GM12878 (cell line): ENCODE results near the gene VTI1A. TPM values are rescaled to one million over a fixed set of nuclear protein-coding genes. Genes with fewer than 3 reads are reported as not detected.

Source experiments
- ATAC-seq: fragments of 200-7000 bp; cut with Tn5 transposase; 3 replicates; pipeline ENCODE4 v1.9.1; 2020; ENCODE audit warnings: mild to moderate bottlenecking, moderate library complexity
- BruUV-seq: library from RNA; stranded (reverse); fragments of 400-500 nt; replicated peaks from 2 replicates; lab custom pipeline; 2021; lab: Mats Ljungman, UMichigan
- CTCF ChIA-PET: fragments of 300-600 bp; sonication (Branson Sonifier 250); formaldehyde crosslinking; extraction: SDS; loops from one replicate; lab custom pipeline; 2021; ENCODE audit warnings: inconsistent platforms; lab: Yijun Ruan, JAX
- POLR2A ChIA-PET: fragments of 350-600 bp; formaldehyde crosslinking; extraction: SDS; loops from one replicate; lab custom pipeline; 2021; ENCODE audit warnings: inconsistent platforms; lab: Charles Lee
- RAD21 ChIA-PET: fragments of 300-600 bp; sonication (Branson Sonifier 250); formaldehyde crosslinking; loops from one replicate; lab custom pipeline; 2023; ENCODE audit warnings: antibody characterized with exemption; ENCODE audit not compliant: unreplicated experiment; lab: Charles Lee
- SMC1A ChIA-PET: fragments of 300-600 bp; sonication (Branson Sonifier 250); formaldehyde crosslinking; loops from one replicate; lab custom pipeline; 2023; ENCODE audit not compliant: unreplicated experiment, uncharacterized antibody; lab: Charles Lee
- DNase-seq: peaks from one replicate; pipeline ENCODE4 v3.0.0-alpha.2; 2011; ENCODE audit warnings: low read depth, low spot score
- FAIRE-seq: peaks from 3 replicates; lab custom pipeline; 2011; peaks lifted over from hg19 to GRCh38; lab: Jason Lieb, UNC
- H2AFZ ChIP-seq: 2 replicates; pipeline ENCODE4 v1.6.0; 2011; ENCODE audit warnings: low read depth, low read length, control low read depth; ENCODE audit not compliant: control insufficient read depth
- H3K27ac ChIP-seq: 2 replicates; pipeline ENCODE4 v1.5.1; 2011; ENCODE audit warnings: control low read depth; ENCODE audit not compliant: control insufficient read depth, insufficient read depth
- H3K27me3 ChIP-seq, 2 experiments: replicated peaks in 1 of 2; 2 replicates each; pipeline versions ENCODE4 v1.6.0 to v1.6.1; 2011; ENCODE audit warnings: low read length in 1 of 2; ENCODE audit not compliant: control insufficient read depth in 2 of 2, insufficient read depth in 2 of 2
- H3K36me3 ChIP-seq, 2 experiments: 2 replicates each; pipeline ENCODE4 v1.5.1; 2011; ENCODE audit warnings: low read length in 1 of 2; ENCODE audit not compliant: control insufficient read depth in 2 of 2, insufficient read depth in 2 of 2
- H3K4me1 ChIP-seq: 2 replicates; pipeline ENCODE4 v1.6.1; 2011; ENCODE audit warnings: mild to moderate bottlenecking, low read length, moderate library complexity, mixed read lengths; ENCODE audit not compliant: control insufficient read depth, insufficient read depth
- H3K4me2 ChIP-seq: 2 replicates; pipeline ENCODE4 v1.6.0; 2011; ENCODE audit warnings: control low read depth; ENCODE audit not compliant: control insufficient read depth, insufficient read depth
- H3K4me3 ChIP-seq: fragments of 200-600 bp; sonication (generic); 2 replicates; pipeline ENCODE4 v1.5.1; 2016
- H3K79me2 ChIP-seq: 2 replicates; pipeline ENCODE4 v1.6.0; 2011; ENCODE audit warnings: low read length; ENCODE audit not compliant: control insufficient read depth, insufficient read depth
- H3K9ac ChIP-seq: 2 replicates; pipeline ENCODE4 v1.8.0; 2011; ENCODE audit warnings: low read length, control low read depth, mixed read lengths; ENCODE audit not compliant: control insufficient read depth, insufficient read depth
- H3K9me3 ChIP-seq: replicated peaks from 3 replicates; pipeline ENCODE4 v1.5.1; 2011; ENCODE audit warnings: mild to moderate bottlenecking, low read length; ENCODE audit not compliant: control insufficient read depth, insufficient read depth
- H4K20me1 ChIP-seq: 2 replicates; pipeline ENCODE4 v1.6.0; 2011; ENCODE audit not compliant: control insufficient read depth, insufficient read depth
- BACH1 ChIP-seq: fragments of 450-650 bp; IDR thresholded peaks from 2 replicates; pipeline ENCODE4 v1.6.1; 2017; ENCODE audit warnings: mild to moderate bottlenecking, borderline replicate concordance
- CHD4 ChIP-seq: fragments of 200-600 bp; sonication (generic); IDR thresholded peaks from 2 replicates; pipeline ENCODE4 v1.6.1; 2016; ENCODE audit warnings: mild to moderate bottlenecking
- ESRRA ChIP-seq: IDR thresholded peaks from 2 replicates; pipeline ENCODE4 v1.6.1; 2012; ENCODE audit warnings: mild to moderate bottlenecking, low read length, improper control_type of control experiment
- GATAD2B ChIP-seq: fragments of 450-650 bp; conservative IDR thresholded peaks from 2 replicates; pipeline ENCODE4 v1.6.1; 2017; ENCODE audit warnings: low read depth, mild to moderate bottlenecking, moderate library complexity
- IKZF2 ChIP-seq, 2 experiments: fragments of 450-650 bp; IDR thresholded peaks; 2 replicates each; pipeline ENCODE4 v1.6.1; 2017; ENCODE audit warnings: mild to moderate bottlenecking in 2 of 2, moderate library complexity in 2 of 2
- KLF5 ChIP-seq: fragments of 450-650 bp; IDR thresholded peaks from 2 replicates; pipeline ENCODE4 v1.6.1; 2014; ENCODE audit warnings: mild to moderate bottlenecking; ENCODE audit not compliant: partially characterized antibody
- MTA2 ChIP-seq: fragments of 450-650 bp; IDR thresholded peaks from 2 replicates; pipeline ENCODE4 v1.6.1; 2016; ENCODE audit warnings: low read depth, mild to moderate bottlenecking, moderate library complexity
- MTA3 ChIP-seq: IDR thresholded peaks from 2 replicates; pipeline ENCODE4 v1.6.1; 2012; ENCODE audit warnings: low read length, inconsistent platforms, borderline replicate concordance
- RAD51 ChIP-seq: fragments of 450-650 bp; IDR thresholded peaks from 2 replicates; pipeline ENCODE4 v1.6.1; 2016; ENCODE audit warnings: moderate library complexity, mild to moderate bottlenecking, inconsistent platforms
- TCF3 ChIP-seq: IDR thresholded peaks from 2 replicates; pipeline ENCODE4 v1.6.1; 2012; ENCODE audit warnings: low read depth, mild to moderate bottlenecking, low read length, borderline replicate concordance; ENCODE audit not compliant: insufficient read depth
- WGBS: methylation state at CpG from one replicate; pipeline ENCODE4 v1.1.6; 2016; ENCODE audit warnings: low lambda C conversion rate; ENCODE audit not compliant: insufficient replicate concordance, insufficient coverage; ENCODE audit errors: missing lambda C conversion rate; 5-methylcytosine and 5-hydroxymethylcytosine counted together
- in situ Hi-C: fragments of 300-500 bp; cut with MboI; formaldehyde crosslinking; loops from 9 replicates; pipeline ENCODE4 v1.14.3; 2018; ENCODE audit warnings: mixed read lengths
- intact Hi-C: fragments of 100-400 bp; cut with micrococcal nuclease; formaldehyde crosslinking; loops from one replicate; pipeline ENCODE4 v1.14.2; 2022; ENCODE audit not compliant: unreplicated experiment
- polyA plus RNA-seq, 11 experiments: library from polyadenylated mRNA; depleted of rRNA in 4 of 11; unstranded in 6 of 11; stranded (reverse) in 5 of 11; fragments of >200 nt; fragmentation: Nextera tagmentation in 4 of 11; fragmentation: Illumina TruSeq in 1 of 11; extraction: Ambion mirVana in 4 of 11; extraction: Trizol in 1 of 11; gene quantifications; 1 replicate in 1 of 11; 2 replicates in 10 of 11; pipeline versions ENCODE4 v1.2.1 to v1.2.3, GENCODE V29; 2011 to 2016; ENCODE audit warnings: inconsistent platforms in 2 of 11, missing spikeins in 2 of 11, low read depth in 1 of 11
- total RNA-seq, 4 experiments: library from RNA; depleted of rRNA in 3 of 4; stranded (reverse); fragments of >200 nt in 3 of 4; fragmentation: Illumina TruSeq in 1 of 4; extraction: Trizol in 1 of 4; gene quantifications; 2 replicates each; pipeline versions ENCODE4 v1.2.1 to v1.2.3, GENCODE V29; 2013 to 2021
- TF ChIP-seq, protein P1 (sequence below): IDR thresholded peaks from 2 replicates; pipeline ENCODE4 v1.6.1; 2012; ENCODE audit warnings: low read depth, low read length, improper control_type of control experiment
- TF ChIP-seq, protein P2 (sequence below): fragments of 450-650 bp; IDR thresholded peaks from 2 replicates; pipeline ENCODE4 v1.6.1; 2016; ENCODE audit warnings: mild to moderate bottlenecking

VTI1A gene
- total and polyA plus RNA-seq, 10 of the 15 experiments (the other 5 are each of a cell fraction or from before 2014, with no cell fraction given), result 12.4 to 43.2 (median 27.5) TPM

- Histone ChIP-seq H3K4me3 (no peak overlapping the region), H3K9me3 (no peaks in the 10 kb centered on the region), H3K36me3 (no peaks in the 10 kb centered on the region), H3K4me2 (no peak overlapping the region), H3K27me3 (no peaks in the 10 kb centered on the region), H4K20me1 (no peaks in the 10 kb centered on the region), H3K4me1 (no peaks in the 10 kb centered on the region), H3K79me2 (no peaks in the 10 kb centered on the region), H3K27ac (no peak overlapping the region), H3K9ac (no peak overlapping the region), H2AFZ (no peak overlapping the region)
- TF ChIP-seq BACH1, result no peak
- TF ChIP-seq IKZF2 (IDR thresholded peaks at IDR 0.05), result no peak
- TF ChIP-seq MTA3, result no peak
- no peak for TF ChIP-seq KLF5
- TF ChIP-seq GATAD2B, result no peak
- no peak for TF ChIP-seq CHD4
- no peak for TF ChIP-seq TCF3
- TF ChIP-seq, protein P1, sequence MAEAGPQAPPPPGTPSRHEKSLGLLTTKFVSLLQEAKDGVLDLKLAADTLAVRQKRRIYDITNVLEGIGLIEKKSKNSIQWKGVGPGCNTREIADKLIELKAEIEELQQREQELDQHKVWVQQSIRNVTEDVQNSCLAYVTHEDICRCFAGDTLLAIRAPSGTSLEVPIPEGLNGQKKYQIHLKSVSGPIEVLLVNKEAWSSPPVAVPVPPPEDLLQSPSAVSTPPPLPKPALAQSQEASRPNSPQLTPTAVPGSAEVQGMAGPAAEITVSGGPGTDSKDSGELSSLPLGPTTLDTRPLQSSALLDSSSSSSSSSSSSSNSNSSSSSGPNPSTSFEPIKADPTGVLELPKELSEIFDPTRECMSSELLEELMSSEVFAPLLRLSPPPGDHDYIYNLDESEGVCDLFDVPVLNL, result no peak
- TF ChIP-seq MTA2, result no peak
- TF ChIP-seq RAD51, result no peak
- TF ChIP-seq ESRRA, result no peak
- TF ChIP-seq, protein P2, sequence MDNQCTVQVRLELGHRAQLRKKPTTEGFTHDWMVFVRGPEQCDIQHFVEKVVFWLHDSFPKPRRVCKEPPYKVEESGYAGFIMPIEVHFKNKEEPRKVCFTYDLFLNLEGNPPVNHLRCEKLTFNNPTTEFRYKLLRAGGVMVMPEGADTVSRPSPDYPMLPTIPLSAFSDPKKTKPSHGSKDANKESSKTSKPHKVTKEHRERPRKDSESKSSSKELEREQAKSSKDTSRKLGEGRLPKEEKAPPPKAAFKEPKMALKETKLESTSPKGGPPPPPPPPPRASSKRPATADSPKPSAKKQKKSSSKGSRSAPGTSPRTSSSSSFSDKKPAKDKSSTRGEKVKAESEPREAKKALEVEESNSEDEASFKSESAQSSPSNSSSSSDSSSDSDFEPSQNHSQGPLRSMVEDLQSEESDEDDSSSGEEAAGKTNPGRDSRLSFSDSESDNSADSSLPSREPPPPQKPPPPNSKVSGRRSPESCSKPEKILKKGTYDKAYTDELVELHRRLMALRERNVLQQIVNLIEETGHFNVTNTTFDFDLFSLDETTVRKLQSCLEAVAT, result no peak
- in situ Hi-C loops, result no loop called here
- SMC1A ChIA-PET, result no interaction called here
- CTCF ChIA-PET, result no interaction called here
- RAD21 ChIA-PET, result no interaction called here
- ATAC-seq (no peak), FAIRE-seq (no peak), DNase-seq (no peak)
- 92% methylated on average over 7 of the region's 7 CpGs for WGBS
- POLR2A ChIA-PET, result no interaction called here
- intact Hi-C loops, result no loop called here
- no TSS peak for BruUV-seq
Measured at GRCh38 chr10:112768121-112768520, 321.1 kb downstream of the VTI1A start.
